Gastrocnemius medialis (tissue), 4 donors: ENCODE data around the gene B3GNT7.

Experiments used
- CTCF ChIP-seq, 5 experiments: fragments of 450-650 bp in 3 of 5; fragments of 200-600 bp in 2 of 5; sonication (generic) in 2 of 5; IDR thresholded peaks in 4 of 5; conservative IDR thresholded peaks in 1 of 5; 1 replicate in 4 of 5; 2 replicates in 1 of 5; pipeline ENCODE4 v1.5.1; 2016 to 2019; ENCODE audit warnings: antibody characterized with exemption in 5 of 5, mild to moderate bottlenecking in 3 of 5, moderate library complexity in 3 of 5
- POLR2A ChIP-seq, 2 donors: fragments of 450-650 bp; IDR thresholded peaks; one replicate each; pipeline ENCODE4 v1.6.1; 2017; ENCODE audit warnings: antibody characterized with exemption in 2 of 2, mild to moderate bottlenecking in 2 of 2, moderate library complexity in 2 of 2

- TF ChIP-seq POLR2A (IDR thresholded peaks at IDR 0.05) = no peak
- no peak for TF ChIP-seq CTCF (IDR thresholded peaks at IDR 0.05 in 4 of 5, conservative IDR thresholded peaks at IDR 0.05 in 1 of 5)
Measured at GRCh38 chr2:231386446-231386845, 9.1 kb upstream of the B3GNT7 start.
